Pulmonary artery endothelial cell (primary cell): ENCODE measurements around the gene FGD6. TPM values are rescaled to one million over a fixed set of nuclear protein-coding genes. Genes with fewer than 3 reads are reported as not detected.

Source experiments
- total RNA-seq: library from RNA; depleted of rRNA; stranded (reverse); fragments of >200 nt; gene quantifications from 2 replicates; pipeline ENCODE4 v1.2.3, GENCODE V29; 2014

Gene FGD6
- total RNA-seq, 1 donor from 2014 or later, result 15.0 TPM

Other genes starting within 250 kb of the FGD6 start
- 94.2 and 126 TPM in 2 replicates for gene NDUFA12, start 213.8 kb downstream of the FGD6 start, total RNA-seq
- gene NR2C1, start 143.8 kb downstream of the FGD6 start, total RNA-seq, result 16.9 and 19.5 TPM in 2 replicates
- 83.9 and 85.0 TPM in 2 replicates for gene VEZT, start 340 bp upstream of the FGD6 start, total RNA-seq